T-helper 2 cell treated with Interferon-gamma antibody and Interleukin-4, amounts not matched to agents 5 μg/mL and 100 μg/mL, for 36 hours (primary cell): ENCODE results near the gene RBM5.

Experiments
- DNase-seq: peaks from one replicate; pipeline ENCODE4 v3.0.0; 2021; ENCODE audit warnings: low spot score
- H3K27ac Mint-ChIP-seq: one replicate; pipeline ENCODE4 v1.8.0; 2021; ENCODE audit warnings: mild to moderate bottlenecking, mixed read lengths
- H3K27me3 Mint-ChIP-seq: one replicate; pipeline ENCODE4 v1.8.0; 2021; ENCODE audit warnings: low read depth, mixed read lengths
- H3K36me3 Mint-ChIP-seq: one replicate; pipeline ENCODE4 v1.8.0; 2021; ENCODE audit warnings: low read depth, mixed read lengths
- H3K4me1 Mint-ChIP-seq: one replicate; pipeline ENCODE4 v1.8.0; 2021; ENCODE audit warnings: low read depth, mixed read lengths
- H3K4me3 Mint-ChIP-seq: one replicate; pipeline ENCODE4 v1.8.0; 2022; ENCODE audit warnings: mild to moderate bottlenecking, moderate library complexity, mixed read lengths
- H3K9me3 Mint-ChIP-seq: one replicate; pipeline ENCODE4 v1.8.0; 2021; ENCODE audit warnings: mixed read lengths

RBM5 gene

DNA sequence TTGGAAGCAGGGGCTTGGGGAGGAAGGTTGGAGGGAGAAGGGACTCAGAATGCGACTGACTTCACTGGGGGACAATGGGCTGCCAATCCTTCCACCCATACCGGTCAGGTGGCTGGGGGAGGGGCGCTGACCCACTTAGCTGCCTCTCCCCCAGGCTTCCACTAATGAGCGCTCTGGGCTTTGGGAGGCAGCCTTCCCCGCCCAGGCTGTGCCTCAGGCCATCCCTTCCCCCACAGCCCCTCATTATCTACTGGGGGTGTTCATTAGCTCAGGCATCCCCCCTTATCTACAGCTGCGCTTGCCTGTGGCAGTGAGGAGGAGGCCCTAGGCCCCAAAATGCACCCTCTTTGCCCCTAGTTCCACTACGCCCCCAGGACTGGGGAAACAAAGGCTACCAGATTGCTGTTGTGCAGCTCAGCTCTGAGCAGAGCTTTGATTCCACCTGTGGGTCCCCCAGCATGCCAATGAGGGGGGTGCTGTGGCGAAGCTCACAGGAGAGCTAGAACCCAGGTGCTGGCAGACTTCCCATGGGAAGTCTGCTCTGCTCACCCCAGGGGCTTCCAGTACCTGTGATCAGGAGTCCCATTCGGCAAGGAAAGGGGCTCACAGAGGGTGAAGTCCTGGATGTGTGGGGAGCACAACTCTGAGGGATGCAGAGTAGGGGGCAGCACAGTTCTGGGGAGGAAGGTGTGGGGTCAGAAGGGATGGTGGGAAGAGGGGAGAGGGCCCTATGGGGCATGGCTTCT, 37.0 kb downstream of the RBM5 start:
- Mint-ChIP-seq H3K4me3 (no peak overlapping the region), H3K9me3 (no peaks in the 10 kb centered on the region), H3K27me3 (no peaks in the 10 kb centered on the region), H3K36me3 (peaks cover 3% of the 10 kb centered on the region), H3K4me1 (no peaks in the 10 kb centered on the region), H3K27ac (no peak overlapping the region)
- no peak for DNase-seq

DNA sequence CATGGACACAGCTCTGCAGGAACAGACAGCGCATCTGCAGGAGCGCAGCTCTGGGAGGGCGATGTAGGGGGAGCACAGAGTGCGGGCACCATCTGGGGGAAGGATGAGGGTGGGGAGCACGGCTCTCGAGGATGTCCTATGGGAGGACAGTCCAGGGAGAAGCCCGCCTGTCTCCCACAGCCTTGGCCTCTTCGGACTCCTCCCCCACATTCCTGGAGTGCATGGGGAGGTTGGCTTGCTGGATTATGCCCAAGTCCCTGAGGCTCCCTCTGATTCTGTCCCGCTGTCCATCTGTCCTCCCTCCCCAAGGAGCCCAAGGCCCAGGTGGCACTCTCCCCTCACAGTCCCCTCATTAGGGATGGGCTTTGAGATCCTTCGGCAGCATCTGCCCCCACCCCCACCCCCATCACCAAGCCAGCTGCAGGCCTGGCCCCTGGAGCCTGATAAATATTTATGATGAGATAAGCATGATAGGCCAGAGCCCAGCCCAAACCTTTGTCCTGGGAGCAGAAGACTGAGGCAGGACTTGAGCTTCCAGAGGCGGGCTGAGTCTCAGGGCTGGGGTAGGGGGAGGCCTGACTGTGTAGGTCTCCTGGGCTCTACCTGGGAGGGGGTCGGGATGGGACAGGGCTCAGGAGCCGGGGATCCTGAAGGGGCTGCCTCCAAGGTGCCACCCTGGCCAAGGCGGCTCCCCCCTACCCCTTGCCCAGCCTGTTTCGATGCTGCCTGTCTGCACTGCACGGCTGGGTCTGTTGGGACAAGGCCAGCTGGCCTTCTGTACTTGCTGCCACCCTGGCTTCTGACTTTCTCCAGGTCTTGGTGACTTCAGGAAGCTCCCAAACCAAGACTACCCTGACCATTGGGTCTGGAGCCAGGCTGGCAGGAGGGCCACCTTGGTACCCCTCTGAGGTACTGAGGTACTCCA, 37.8 kb downstream of the RBM5 start:
- Mint-ChIP-seq H3K4me1 (no peaks in the 10 kb centered on the region), H3K27me3 (no peaks in the 10 kb centered on the region), H3K36me3 (peaks cover 3% of the 10 kb centered on the region), H3K27ac (no peak overlapping the region), H3K9me3 (no peaks in the 10 kb centered on the region), H3K4me3 (no peak overlapping the region)
- DNase-seq = no peak

DNA sequence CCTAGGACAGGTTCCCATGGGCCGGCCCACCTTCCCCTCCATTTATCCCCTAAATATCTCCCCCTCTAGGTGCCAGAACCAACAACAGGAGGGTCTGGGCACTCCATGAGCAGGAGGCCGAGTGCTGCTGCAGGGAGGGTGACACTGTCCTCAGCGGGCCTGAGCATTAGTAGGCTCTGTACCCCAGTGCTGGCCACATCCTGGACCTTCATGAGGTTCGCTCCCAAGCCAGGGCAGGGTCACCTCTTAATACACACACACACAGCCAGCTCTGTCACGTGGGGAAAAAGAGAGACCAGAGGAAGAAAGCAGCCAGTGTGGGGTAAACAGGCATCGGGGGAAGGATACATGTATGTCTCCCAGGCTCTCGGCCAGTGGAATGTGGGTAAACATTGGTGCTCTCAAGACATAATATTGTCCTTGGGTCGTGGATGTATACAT, 38.6 kb downstream of the RBM5 start:
- Mint-ChIP-seq H3K9me3 (no peaks in the 10 kb centered on the region), H3K36me3 (peaks cover 3% of the 10 kb centered on the region), H3K4me1 (no peaks in the 10 kb centered on the region), H3K4me3 (no peak overlapping the region), H3K27ac (no peak overlapping the region), H3K27me3 (no peaks in the 10 kb centered on the region)
- no peak for DNase-seq

DNA sequence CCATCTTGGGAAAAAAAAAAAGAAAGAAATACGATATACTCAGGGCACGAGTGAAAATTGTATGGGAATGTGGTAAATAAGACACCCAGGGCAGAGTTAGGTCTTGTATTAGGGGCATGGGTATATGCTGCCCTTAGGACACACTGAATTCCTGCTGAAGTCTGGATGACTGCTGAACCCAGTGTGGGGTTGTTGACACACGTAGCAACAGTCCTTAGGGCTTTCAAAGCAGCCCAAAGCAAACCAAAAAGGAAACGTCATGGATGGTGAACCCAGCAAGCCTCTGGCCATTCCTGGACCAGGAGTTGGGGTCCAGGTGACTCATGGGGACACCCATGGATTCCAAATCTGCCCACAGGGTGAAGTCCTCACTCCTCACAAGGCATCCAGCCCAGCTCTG, 39.3 kb downstream of the RBM5 start:
- no peak overlapping the region for H3K27ac Mint-ChIP-seq
- DNase-seq = no peak
- no peaks in the 10 kb centered on the region for H3K27me3 Mint-ChIP-seq
- H3K4me1 Mint-ChIP-seq = no peaks in the 10 kb centered on the region
- no peak overlapping the region for H3K4me3 Mint-ChIP-seq
- H3K9me3 Mint-ChIP-seq = no peaks in the 10 kb centered on the region
- H3K36me3 Mint-ChIP-seq = no peaks in the 10 kb centered on the region

DNA sequence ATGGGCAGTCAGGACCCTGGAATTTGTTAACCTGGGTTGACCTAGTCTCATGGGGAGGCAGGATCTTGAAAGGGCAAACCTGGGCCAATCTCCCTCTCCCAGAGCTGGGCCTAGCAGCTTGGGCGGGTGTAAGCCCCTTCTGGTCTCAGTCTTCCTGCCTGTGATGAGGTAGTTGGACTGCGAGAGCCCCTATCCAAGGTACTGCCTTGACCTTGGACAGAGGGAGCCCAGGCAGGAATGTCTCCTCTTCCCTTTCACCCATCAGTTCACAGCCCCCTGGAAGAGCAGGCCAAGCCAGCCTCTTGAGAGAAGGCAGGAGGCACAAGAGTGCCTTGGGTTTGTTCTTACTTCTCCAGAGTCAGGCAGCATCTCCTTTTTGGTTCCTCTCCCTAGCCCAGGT, 41.7 kb downstream of the RBM5 start:
- H3K27me3 Mint-ChIP-seq = no peaks in the 10 kb centered on the region
- no peaks in the 10 kb centered on the region for H3K9me3 Mint-ChIP-seq
- no peak overlapping the region for H3K4me3 Mint-ChIP-seq
- H3K36me3 Mint-ChIP-seq = no peaks in the 10 kb centered on the region
- H3K4me1 Mint-ChIP-seq = no peaks in the 10 kb centered on the region
- no peak for DNase-seq
- H3K27ac Mint-ChIP-seq = no peak overlapping the region

DNA sequence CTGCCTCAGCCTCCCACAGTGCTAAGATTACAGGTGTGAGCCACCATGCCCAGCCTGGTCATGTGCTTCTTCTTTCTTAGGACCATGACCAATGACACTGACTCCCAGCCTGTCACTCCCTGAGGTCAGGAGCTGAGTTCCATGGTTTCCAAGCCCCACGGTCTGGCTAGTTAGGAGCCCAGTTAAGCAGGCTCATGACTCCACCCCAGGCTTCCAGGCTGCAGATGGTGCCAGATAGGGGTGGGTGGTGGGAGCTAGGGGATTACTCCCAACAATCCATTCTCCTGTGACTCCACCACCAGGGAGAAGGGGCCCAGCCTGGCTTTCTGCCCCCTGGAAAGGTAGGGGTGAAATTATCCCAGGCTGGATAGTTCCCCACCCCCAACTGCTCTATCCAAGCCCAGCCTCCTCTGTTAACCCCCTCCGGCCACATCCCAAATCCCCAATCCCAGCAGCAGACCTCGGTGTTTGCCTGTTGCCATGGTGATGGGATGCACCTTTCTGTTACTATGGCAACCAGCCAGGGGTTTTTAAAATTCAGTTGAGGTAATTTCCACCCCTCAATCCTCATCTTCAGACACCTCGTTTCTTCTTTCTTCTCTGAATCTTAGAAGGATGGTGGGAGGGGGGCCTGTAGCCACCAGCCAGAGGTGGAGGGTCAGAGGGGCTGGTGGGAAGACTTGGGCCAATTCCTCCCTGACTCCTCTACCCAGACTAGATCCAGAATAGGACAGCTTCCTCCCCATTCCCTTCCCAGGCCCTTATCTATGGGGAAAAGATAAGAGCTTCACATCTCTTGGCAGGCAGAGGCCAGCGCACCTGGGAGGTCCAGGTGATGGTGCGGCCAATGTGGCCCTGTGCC, 43.9 kb downstream of the RBM5 start:
- DNase-seq = no peak
- Mint-ChIP-seq H3K4me1 (no peaks in the 10 kb centered on the region), H3K27ac (no peak overlapping the region), H3K27me3 (no peaks in the 10 kb centered on the region), H3K4me3 (no peak overlapping the region), H3K36me3 (no peaks in the 10 kb centered on the region), H3K9me3 (no peaks in the 10 kb centered on the region)

DNA sequence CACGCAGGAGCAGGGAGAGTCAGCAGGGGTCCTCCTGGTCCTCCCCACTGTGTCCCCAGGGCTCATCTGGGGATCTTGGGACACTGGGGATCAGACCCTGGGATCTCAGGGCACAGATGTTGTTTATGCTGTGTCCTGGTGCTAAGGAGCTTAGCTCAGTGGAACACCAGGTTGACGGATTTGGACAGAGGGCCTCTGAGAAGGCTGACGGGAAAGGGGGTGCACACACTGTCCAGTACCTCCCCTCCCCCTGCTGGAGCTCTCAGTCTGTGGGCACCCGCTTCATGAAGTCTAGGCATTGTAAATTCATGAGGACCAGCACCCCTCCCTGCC, 44.5 kb downstream of the RBM5 start:
- no peak for DNase-seq
- Mint-ChIP-seq H3K27ac (no peak overlapping the region), H3K9me3 (no peaks in the 10 kb centered on the region), H3K4me1 (peaks cover 2% of the 10 kb centered on the region), H3K36me3 (no peaks in the 10 kb centered on the region), H3K27me3 (no peaks in the 10 kb centered on the region), H3K4me3 (no peak overlapping the region)

DNA sequence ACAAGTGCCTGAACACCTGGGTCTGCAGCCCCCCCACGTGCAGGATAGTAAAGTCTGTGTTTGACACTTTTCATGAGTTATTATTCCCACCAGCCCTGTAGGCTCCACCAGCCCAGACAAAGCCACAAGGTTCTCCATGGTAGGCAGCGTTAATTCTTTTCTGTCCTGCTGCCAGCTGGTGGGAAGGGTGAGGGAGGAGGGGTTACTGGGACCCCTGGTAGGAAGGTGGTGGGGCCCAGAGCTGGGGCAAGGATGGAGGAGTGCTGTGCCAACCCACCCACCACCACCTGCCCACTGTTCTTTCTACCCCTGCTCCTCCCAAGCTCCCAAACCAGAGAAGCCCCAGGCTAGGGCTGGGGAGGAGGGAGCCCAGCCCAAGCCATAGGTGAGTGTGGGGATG, 45.6 kb downstream of the RBM5 start:
- Mint-ChIP-seq H3K4me3 (no peak overlapping the region), H3K9me3 (no peaks in the 10 kb centered on the region), H3K27me3 (no peaks in the 10 kb centered on the region), H3K4me1 (peaks cover 5% of the 10 kb centered on the region), H3K27ac (no peak overlapping the region), H3K36me3 (no peaks in the 10 kb centered on the region)
- DNase-seq = no peak

DNA sequence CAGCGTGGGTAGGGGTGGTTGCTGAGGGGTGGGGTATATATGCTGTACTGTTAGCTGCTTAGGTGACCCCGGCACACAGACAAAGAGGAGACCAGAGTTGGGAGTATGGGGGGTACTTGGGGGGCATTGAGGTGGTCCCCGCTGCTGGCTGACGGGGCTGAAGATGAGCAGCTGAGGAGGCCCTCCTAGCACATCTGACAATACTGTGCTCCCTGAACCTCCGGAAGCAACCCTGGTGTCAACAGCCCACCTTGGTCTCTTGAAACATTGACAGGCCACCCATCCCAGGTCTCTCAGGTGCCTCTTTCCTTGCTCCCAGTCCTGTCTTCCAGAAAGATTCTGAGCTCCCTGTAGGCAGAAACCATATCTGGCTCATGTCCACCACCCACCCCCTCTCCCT, 47.2 kb downstream of the RBM5 start:
- no peak overlapping the region for H3K27ac Mint-ChIP-seq
- no peak overlapping the region for H3K4me3 Mint-ChIP-seq
- no peak for DNase-seq
- H3K4me1 Mint-ChIP-seq = peaks cover 5% of the 10 kb centered on the region
- H3K9me3 Mint-ChIP-seq = no peaks in the 10 kb centered on the region
- no peaks in the 10 kb centered on the region for H3K36me3 Mint-ChIP-seq
- no peaks in the 10 kb centered on the region for H3K27me3 Mint-ChIP-seq

DNA sequence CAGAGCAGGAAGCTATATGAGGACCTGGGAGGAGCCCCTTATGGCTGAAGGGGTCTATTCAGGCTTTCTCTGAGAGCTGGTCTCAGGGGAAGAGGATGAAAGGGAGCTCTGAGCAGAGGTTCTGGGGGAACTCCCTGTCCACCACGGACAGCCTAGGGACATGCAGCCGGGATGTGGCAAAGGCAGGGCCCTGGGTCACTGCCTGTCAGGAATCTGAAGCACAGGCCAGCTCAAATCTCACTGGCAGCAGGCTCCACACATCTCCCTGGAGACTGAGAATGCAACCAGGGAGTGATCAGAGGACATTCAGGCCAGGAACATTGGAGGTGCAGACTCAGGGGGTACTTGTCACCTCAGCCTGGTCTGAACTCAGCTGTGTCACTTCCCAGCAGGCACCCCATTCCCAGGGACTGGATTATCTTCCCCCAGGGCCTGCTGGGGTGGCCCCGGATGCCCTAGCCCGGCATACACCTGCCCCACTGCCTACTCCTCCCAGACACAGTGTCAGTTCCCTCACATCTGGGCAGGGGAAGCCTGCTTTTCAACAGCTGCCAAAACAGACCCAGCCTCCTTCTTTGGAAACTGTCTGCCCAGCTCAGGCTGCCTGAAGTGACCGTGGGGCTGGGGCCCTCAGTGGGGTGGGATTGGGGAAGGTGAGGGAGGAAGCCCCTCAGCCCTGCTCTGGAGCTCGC, 48.1 kb downstream of the RBM5 start:
- Mint-ChIP-seq H3K9me3 (no peaks in the 10 kb centered on the region), H3K27ac (no peak overlapping the region), H3K4me3 (no peak overlapping the region), H3K4me1 (peaks cover 5% of the 10 kb centered on the region), H3K27me3 (no peaks in the 10 kb centered on the region), H3K36me3 (no peaks in the 10 kb centered on the region)
- no peak for DNase-seq

DNA sequence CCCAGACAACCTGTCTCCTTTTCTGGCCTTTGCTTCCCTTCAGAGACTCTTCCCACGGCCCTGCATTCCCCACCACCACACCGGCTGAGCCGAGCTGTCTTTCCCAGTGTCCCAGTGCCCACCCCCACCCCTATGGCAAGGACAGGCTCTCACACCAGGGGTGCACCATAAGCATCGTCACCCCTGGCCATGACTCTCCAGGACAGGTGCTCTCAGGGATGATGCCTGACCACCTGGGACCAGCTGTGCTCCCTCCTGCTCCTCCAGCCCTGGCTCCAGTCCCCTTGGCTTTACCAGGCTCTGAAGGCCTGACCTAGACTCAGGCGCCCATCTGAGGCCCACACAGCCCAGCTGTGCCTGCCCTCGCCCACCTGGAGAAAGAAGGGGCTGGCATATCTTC, 48.8 kb downstream of the RBM5 start:
- H3K4me3 Mint-ChIP-seq = no peak overlapping the region
- H3K27me3 Mint-ChIP-seq = no peaks in the 10 kb centered on the region
- H3K9me3 Mint-ChIP-seq = no peaks in the 10 kb centered on the region
- no peak for DNase-seq
- H3K36me3 Mint-ChIP-seq = no peaks in the 10 kb centered on the region
- H3K27ac Mint-ChIP-seq = no peak overlapping the region
- H3K4me1 Mint-ChIP-seq = peaks cover 5% of the 10 kb centered on the region

DNA sequence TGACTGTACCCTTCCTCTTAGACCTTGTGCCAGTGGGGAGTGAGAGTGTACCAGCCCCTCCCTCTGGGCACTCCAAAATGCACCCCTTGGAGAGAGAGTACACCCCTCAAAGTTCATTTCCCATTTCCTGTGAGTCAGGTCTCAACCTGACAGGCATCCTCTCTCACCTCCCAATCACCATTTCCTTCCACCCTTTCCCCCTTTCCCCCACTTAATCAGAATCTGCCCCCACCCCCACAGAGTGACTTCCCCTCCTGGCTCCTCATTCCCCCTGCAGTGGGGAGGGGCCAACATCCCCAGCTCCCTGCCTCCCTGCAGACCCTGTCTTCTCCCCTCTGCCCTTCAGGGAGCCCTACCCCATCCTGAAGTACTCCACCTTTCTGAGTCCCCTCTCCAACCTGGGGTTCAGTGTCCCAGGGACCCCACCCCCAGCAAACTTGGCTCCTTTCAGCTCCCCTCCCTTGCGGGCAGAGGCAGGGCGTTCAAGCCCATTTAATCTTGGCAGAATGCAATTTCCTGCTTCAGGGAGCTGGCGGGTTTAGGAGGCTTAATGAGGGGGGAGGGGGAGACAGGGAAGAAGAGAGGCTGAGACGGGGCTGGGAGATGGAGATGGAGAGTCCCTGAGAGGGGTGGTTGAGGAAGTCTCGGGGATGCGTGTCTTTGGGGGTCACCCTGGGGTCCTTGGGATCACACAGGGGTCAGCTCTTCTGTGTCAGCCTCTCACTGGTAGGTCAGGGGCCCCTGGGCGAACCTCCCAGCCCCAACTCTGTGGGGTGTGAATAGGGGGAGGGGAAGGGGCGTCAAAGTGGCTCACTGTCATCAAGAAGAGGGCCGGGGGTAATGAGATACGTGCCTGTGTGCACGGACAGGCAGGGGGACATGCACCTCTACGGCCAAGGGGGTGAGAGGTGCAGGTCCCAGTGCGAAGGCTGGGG, 49.8 kb downstream of the RBM5 start:
- H3K4me3 Mint-ChIP-seq = no peak overlapping the region
- peaks cover 5% of the 10 kb centered on the region for H3K4me1 Mint-ChIP-seq
- no peaks in the 10 kb centered on the region for H3K9me3 Mint-ChIP-seq
- H3K27me3 Mint-ChIP-seq = no peaks in the 10 kb centered on the region
- H3K36me3 Mint-ChIP-seq = no peaks in the 10 kb centered on the region
- no peak overlapping the region for H3K27ac Mint-ChIP-seq
- no peak for DNase-seq

DNA sequence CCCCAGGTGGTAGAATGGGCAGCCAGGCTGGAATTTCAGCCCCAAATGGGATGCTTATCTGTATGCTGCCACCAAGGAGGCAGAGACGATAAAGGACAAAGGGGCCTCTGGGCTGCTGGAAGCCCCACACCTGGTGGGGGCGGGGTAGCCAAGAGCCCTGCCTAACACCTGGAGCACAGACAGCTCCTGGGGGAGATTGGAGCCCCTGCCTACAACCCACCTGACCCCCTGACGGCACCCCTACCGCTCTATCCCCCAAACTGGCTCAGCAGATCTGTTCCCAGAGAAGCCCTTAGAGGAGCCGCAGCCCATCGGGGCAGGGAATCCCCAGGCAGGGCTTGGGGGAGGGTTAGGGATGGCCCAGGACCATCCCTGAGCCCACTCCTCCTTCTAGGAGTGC, 50.6 kb downstream of the RBM5 start:
- H3K27ac Mint-ChIP-seq = no peak overlapping the region
- H3K27me3 Mint-ChIP-seq = no peaks in the 10 kb centered on the region
- DNase-seq = no peak
- no peaks in the 10 kb centered on the region for H3K36me3 Mint-ChIP-seq
- H3K9me3 Mint-ChIP-seq = no peaks in the 10 kb centered on the region
- no peak overlapping the region for H3K4me3 Mint-ChIP-seq
- H3K4me1 Mint-ChIP-seq = peaks cover 5% of the 10 kb centered on the region
